ENCODE results near the gene CTRB2. TPM values are rescaled to one million over a fixed set of nuclear protein-coding genes. Genes with fewer than 3 reads are reported as not detected.

The CTRB2 gene
- total RNA-seq, 1 experiment from 2014 or later = not detected

- no peaks in the 10 kb centered on the region for H3K9me3 Mint-ChIP-seq (ENCODE audit: low read depth, unreplicated experiment)
- H3K36me3 Mint-ChIP-seq (ENCODE audit: insufficient read depth, unreplicated experiment) = peaks cover 85% of the 10 kb centered on the region
- H3K4me1 Mint-ChIP-seq (ENCODE audit: low read depth, unreplicated experiment) = peaks cover 9% of the 10 kb centered on the region
- H3K4me3 Mint-ChIP-seq (ENCODE audit: low read depth, unreplicated experiment) = no peak overlapping the region
- TF ChIP-seq CTCF (IDR thresholded peaks at IDR 0.05; ENCODE audit: unreplicated experiment) = no peak
- peak overlapping the region; percentile 77 for H3K27ac Mint-ChIP-seq (ENCODE audit: unreplicated experiment)
- intact Hi-C loops (cut with micrococcal nuclease; ENCODE audit: unreplicated experiment) = no loop called here
- BruUV-seq (replicated peaks) = no TSS peak
- peaks cover 26% of the 10 kb centered on the region for H3K27me3 Mint-ChIP-seq (ENCODE audit: unreplicated experiment)
- CTCF ChIA-PET = no interaction called here
- no peak for DNase-seq
Measured at GRCh38 chr16:75227361-75228142, 20.6 kb upstream of the CTRB2 start.

DNA sequence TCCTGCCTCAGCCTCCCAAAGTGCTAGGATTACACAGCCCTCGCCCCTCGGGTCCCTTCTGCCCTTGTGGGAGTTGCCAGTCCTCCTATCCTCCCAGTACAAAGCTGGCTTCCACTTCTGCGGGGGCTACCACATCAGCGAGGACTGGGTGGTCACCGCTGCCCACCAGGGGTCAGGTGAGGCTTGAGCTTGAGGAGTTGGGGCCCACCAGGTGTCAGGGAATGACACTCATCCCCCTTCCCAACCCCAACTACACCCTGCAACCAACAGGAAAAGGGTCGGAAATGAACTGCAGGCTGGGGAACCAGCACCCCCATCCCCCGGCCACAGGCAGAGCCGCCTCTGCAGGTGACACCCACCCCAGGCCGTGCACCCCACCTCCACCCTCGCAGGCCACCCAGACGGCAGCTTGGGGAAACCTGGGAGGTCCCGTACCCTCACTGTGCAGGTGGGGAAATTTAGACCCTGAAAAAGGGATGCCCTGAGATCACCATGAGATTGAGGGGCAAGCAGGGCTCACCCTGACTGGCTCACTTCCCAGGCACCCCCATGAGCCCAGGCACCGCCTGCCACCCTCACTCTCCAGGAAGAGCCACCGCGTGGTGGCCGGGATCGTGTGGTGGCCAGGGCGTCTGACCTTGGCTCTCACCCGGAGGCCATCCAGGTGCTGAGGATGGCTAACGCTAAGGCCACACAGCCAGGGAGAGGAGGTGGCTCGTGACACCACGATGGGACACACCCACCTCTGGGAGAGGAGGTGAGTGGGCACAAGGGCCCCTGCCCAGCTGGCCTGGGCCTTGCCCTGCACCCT, 19.8 kb upstream of the CTRB2 start:
- Mint-ChIP-seq H3K9me3 (ENCODE audit: low read depth, unreplicated experiment) (no peaks in the 10 kb centered on the region), H3K4me3 (ENCODE audit: low read depth, unreplicated experiment) (no peak overlapping the region), H3K27ac (ENCODE audit: unreplicated experiment) (peak overlapping the region; percentile 77), H3K36me3 (ENCODE audit: insufficient read depth, unreplicated experiment) (peaks cover 78% of the 10 kb centered on the region), H3K4me1 (ENCODE audit: low read depth, unreplicated experiment) (peaks cover 9% of the 10 kb centered on the region), H3K27me3 (ENCODE audit: unreplicated experiment) (peaks cover 26% of the 10 kb centered on the region)
- CTCF ChIA-PET = no interaction called here
- no peak for DNase-seq
- BruUV-seq (replicated peaks) = no TSS peak
- TF ChIP-seq CTCF (IDR thresholded peaks at IDR 0.05; ENCODE audit: unreplicated experiment) = no peak
- intact Hi-C loops (cut with micrococcal nuclease; ENCODE audit: unreplicated experiment) = no loop called here

GRCh38 chr16:75225678-75226515, 18.9 kb upstream of the CTRB2 start:
- H3K4me1 Mint-ChIP-seq (ENCODE audit: low read depth, unreplicated experiment) = peaks cover 9% of the 10 kb centered on the region
- BruUV-seq (replicated peaks) = no TSS peak
- peaks cover 26% of the 10 kb centered on the region for H3K27me3 Mint-ChIP-seq (ENCODE audit: unreplicated experiment)
- no peaks in the 10 kb centered on the region for H3K9me3 Mint-ChIP-seq (ENCODE audit: low read depth, unreplicated experiment)
- H3K27ac Mint-ChIP-seq (ENCODE audit: unreplicated experiment) = peak overlapping the region; percentile 17
- no peak for TF ChIP-seq CTCF (IDR thresholded peaks at IDR 0.05; ENCODE audit: unreplicated experiment)
- no peak for DNase-seq
- H3K36me3 Mint-ChIP-seq (ENCODE audit: insufficient read depth, unreplicated experiment) = peaks cover 70% of the 10 kb centered on the region
- H3K4me3 Mint-ChIP-seq (ENCODE audit: low read depth, unreplicated experiment) = no peak overlapping the region
- intact Hi-C loops (cut with micrococcal nuclease; ENCODE audit: unreplicated experiment) = loop anchor here (2.0 kb wide), 1 partner anchor 19 kb away; the partner anchor contains the start of gene CTRB2
- CTCF ChIA-PET = interaction anchor here (0.8 to 1.6 kb wide), 2 partner anchors 8 to 366 kb away, joined by 3 to 4 read pairs; no protein-coding TSS in a partner anchor

- DNase-seq = no peak
- no peak for TF ChIP-seq CTCF (IDR thresholded peaks at IDR 0.05; ENCODE audit: unreplicated experiment)
- CTCF ChIA-PET = interaction anchor here (0.7 to 1.6 kb wide), 3 partner anchors 9 to 552 kb away, joined by 3 to 4 read pairs (median 4); no protein-coding TSS in a partner anchor
- Mint-ChIP-seq H3K27me3 (ENCODE audit: unreplicated experiment) (peaks cover 26% of the 10 kb centered on the region), H3K36me3 (ENCODE audit: insufficient read depth, unreplicated experiment) (peaks cover 62% of the 10 kb centered on the region), H3K4me1 (ENCODE audit: low read depth, unreplicated experiment) (peaks cover 9% of the 10 kb centered on the region), H3K27ac (ENCODE audit: unreplicated experiment) (no peak overlapping the region), H3K4me3 (ENCODE audit: low read depth, unreplicated experiment) (no peak overlapping the region), H3K9me3 (ENCODE audit: low read depth, unreplicated experiment) (no peaks in the 10 kb centered on the region)
- no TSS peak for BruUV-seq (replicated peaks)
- intact Hi-C loops (cut with micrococcal nuclease; ENCODE audit: unreplicated experiment) = loop anchor here (2.0 kb wide), 1 partner anchor 18 kb away; the partner anchor contains the start of gene CTRB2
Measured at GRCh38 chr16:75225092-75225491, 18.1 kb upstream of the CTRB2 start.

Measured in Calu3 (cell line).